Left lung (tissue), 10 donors: ENCODE data around the gene PAX2. TPM values are rescaled to one million over a fixed set of nuclear protein-coding genes. Genes with fewer than 3 reads are reported as not detected.
A peak's percentile ranks its signal among the peaks of the same experiment; 100 is the strongest.

Experiments used
- ATAC-seq: fragments of 200-7000 bp; cut with Tn5 transposase; one replicate; pipeline ENCODE4 v1.9.1; 2020; ENCODE audit warnings: moderate library complexity
- DNase-seq, 4 donors: peaks; one replicate each; pipeline ENCODE4 v3.0.0-alpha.2; 2013 to 2020
- H3K27ac ChIP-seq, 2 donors: fragments of 200-600 bp; sonication (generic) in 1 of 2; one replicate each; pipeline versions ENCODE4 v1.5.0 to v1.8.0; 2020 to 2021
- H3K27me3 ChIP-seq, 2 donors: fragments of 200-600 bp; sonication (generic) in 1 of 2; one replicate each; pipeline versions ENCODE4 v1.5.0 to v1.8.0; 2020 to 2021
- H3K36me3 ChIP-seq, 2 donors: fragments of 200-600 bp; sonication (generic) in 1 of 2; one replicate each; pipeline versions ENCODE4 v1.5.0 to v1.8.0; 2020 to 2021
- H3K4me1 ChIP-seq, 2 donors: fragments of 200-600 bp; one replicate each; pipeline ENCODE4 v1.8.0; 2021
- H3K4me3 ChIP-seq, 2 donors: fragments of 200-600 bp; sonication (generic) in 1 of 2; one replicate each; pipeline versions ENCODE4 v1.5.0 to v1.8.0; 2020 to 2021; ENCODE audit warnings: mild to moderate bottlenecking in 1 of 2
- H3K9me3 ChIP-seq, 2 donors: fragments of 200-600 bp; sonication (generic) in 1 of 2; one replicate each; pipeline versions ENCODE4 v1.5.0 to v1.8.0; 2020 to 2021
- intact Hi-C, 2 donors: fragments of 100-400 bp; cut with DNase I; formaldehyde crosslinking; loops; one replicate each; pipeline versions ENCODE4 v1.11.2 to v1.14.2; 2022
- polyA plus RNA-seq, 6 donors: library from polyadenylated mRNA; unstranded; fragments of 120-200 nt; gene quantifications; one replicate each; pipeline ENCODE4 v1.2.1, GENCODE V29; 2013; ENCODE audit not compliant: insufficient read length in 6 of 6
- total RNA-seq, 2 donors: library from RNA; stranded (reverse); fragmentation: NEBNext Ultra II Directional; extraction: Animal tissue kit (Norgen Biotek cat#: 25700); gene quantifications; one replicate each; pipeline ENCODE4 v1.2.1, GENCODE V29; 2021
- TF ChIP-seq, protein P1 (sequence below), 2 donors: fragments of 200-600 bp; sonication (generic) in 1 of 2; IDR thresholded peaks; one replicate each; pipeline versions ENCODE4 v1.5.0 to v1.8.0; 2021; ENCODE audit warnings: antibody characterized with exemption in 2 of 2
- donor health status: DM: no; HTN: yes; CAD: no.
- donor health status: DM: no; HTN: no; CAD: no.

Gene PAX2
- total and polyA plus RNA-seq, 8 donors: 0.18 to 1.2 (median 0.47) TPM; not detected in 3

DNA sequence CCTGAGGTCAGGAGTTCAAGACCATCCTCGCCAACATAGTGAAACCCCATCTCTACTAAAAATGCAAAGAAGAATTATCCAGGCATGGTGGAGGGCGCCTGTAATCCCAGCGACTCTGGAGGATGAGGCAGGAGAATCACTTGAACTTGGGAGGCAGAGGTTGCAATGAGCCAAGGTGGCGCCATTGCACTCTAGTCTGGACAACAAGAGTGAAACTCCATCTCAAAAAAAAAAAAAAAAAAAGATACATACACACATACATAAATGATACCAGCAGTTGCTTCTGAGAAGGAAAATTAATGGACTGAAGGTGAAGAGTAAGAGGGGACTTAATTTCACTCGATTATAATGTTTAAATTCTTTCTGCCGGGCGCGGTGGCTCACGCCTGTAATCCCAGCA, 40.2 kb upstream of the PAX2 start:
- no peak overlapping the region for H3K4me3 ChIP-seq
- ATAC-seq (no peak), DNase-seq (no peak)
- TF ChIP-seq, protein P1, sequence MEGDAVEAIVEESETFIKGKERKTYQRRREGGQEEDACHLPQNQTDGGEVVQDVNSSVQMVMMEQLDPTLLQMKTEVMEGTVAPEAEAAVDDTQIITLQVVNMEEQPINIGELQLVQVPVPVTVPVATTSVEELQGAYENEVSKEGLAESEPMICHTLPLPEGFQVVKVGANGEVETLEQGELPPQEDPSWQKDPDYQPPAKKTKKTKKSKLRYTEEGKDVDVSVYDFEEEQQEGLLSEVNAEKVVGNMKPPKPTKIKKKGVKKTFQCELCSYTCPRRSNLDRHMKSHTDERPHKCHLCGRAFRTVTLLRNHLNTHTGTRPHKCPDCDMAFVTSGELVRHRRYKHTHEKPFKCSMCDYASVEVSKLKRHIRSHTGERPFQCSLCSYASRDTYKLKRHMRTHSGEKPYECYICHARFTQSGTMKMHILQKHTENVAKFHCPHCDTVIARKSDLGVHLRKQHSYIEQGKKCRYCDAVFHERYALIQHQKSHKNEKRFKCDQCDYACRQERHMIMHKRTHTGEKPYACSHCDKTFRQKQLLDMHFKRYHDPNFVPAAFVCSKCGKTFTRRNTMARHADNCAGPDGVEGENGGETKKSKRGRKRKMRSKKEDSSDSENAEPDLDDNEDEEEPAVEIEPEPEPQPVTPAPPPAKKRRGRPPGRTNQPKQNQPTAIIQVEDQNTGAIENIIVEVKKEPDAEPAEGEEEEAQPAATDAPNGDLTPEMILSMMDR (IDR thresholded peaks at IDR 0.05): no peak
- no peaks in the 10 kb centered on the region for H3K36me3 ChIP-seq
- peaks cover 0 to 2% of the 10 kb centered on the region in 2 donors for H3K4me1 ChIP-seq
- no peak overlapping the region for H3K27ac ChIP-seq
- intact Hi-C loops: no loop called here
- no peaks in the 10 kb centered on the region for H3K9me3 ChIP-seq
- H3K27me3 ChIP-seq: peaks cover 22 to 76% of the 10 kb centered on the region in 2 donors

DNA sequence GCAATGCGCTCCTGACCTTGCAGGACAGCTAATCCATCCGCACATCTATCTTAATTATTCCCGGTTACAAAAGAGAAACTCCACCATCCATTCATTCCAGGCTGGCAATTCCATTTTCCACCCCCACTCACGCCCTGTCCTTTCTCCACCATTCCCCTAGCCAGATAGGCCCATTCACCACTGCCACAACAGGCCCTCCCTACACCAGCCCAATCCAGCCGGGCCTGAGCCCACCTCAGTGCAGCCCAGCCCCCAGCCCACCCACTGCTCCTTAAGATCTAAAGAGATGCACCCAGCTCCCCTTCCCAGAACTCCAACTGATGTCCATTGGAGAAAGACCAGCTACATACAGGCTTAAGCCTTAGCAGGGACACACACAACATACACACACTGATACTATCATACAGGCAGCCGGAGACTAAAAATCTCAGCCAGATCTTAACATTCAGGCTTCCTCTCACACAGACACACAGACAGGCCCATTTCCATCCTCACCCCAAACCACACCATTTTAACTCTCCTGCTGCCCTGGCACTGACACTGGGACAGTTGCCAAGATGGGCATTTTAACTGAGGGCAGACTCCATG, 38.0 kb upstream of the PAX2 start:
- TF ChIP-seq, protein P1 (IDR thresholded peaks at IDR 0.05): no peak
- no peak overlapping the region for H3K27ac ChIP-seq
- ATAC-seq (no peak), DNase-seq (no peak)
- no peaks in the 10 kb centered on the region for H3K36me3 ChIP-seq
- H3K9me3 ChIP-seq: no peaks in the 10 kb centered on the region
- peaks cover 43 to 85% of the 10 kb centered on the region in 2 donors for H3K27me3 ChIP-seq
- peaks cover 0 to 3% of the 10 kb centered on the region in 2 donors for H3K4me1 ChIP-seq
- intact Hi-C loops: no loop called here
- H3K4me3 ChIP-seq: no peak overlapping the region

DNA sequence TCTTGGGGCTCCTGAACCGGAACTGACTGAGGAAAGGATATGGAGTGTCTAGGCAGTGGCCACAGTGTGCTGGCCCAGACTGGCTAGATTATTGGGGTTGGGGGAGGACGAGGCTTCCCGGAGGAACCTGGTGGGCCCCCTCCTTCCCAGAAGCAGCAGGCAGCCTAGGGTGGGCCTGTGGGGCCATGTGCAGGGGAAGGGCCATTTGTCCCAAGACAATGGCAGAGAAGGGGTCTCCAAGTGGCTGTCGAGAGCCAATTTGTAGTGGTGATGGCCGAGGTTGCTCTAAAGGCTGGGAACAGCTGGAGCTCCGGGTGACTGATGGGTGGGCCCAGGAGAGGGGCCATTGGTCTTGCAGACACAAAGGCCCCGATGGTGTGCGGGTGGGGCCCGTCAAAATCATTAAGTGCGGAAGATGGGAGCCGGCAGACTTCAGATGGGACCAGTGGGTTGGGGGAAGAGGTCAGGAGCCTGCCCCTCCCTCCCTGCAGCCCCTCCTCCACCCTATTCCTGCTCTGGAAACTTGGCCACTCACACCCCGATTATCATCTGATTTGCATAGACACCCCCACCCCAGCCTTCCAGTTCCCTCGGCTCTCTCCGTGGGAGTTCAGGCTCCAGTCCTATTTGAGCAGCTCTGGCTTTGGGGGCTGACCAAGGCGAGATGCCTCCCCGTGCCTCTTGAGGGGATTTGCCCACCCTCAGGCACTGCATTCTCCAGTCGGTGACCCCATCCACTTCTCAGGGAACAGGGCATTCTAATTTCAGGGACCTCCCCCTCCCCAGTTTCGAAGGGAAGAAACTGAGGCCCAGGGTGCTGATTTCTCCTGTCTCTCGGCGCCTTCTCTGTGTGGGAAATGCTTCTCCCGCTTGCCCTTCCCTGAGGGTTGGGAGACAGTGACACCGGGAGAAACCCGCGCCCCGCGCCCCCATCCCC, 36.0 kb upstream of the PAX2 start:
- TF ChIP-seq, protein P1 (IDR thresholded peaks at IDR 0.05): no peak
- no peak for DNase-seq
- Histone ChIP-seq H3K4me3 (no peak overlapping the region), H3K27me3 (peaks cover 60 to 100% of the 10 kb centered on the region in 2 donors), H3K4me1 (peaks cover 3% of the 10 kb centered on the region in 2 donors), H3K36me3 (no peaks in the 10 kb centered on the region), H3K27ac (no peak overlapping the region), H3K9me3 (no peaks in the 10 kb centered on the region)
- intact Hi-C loops: no loop called here
- ATAC-seq: no peak

DNA sequence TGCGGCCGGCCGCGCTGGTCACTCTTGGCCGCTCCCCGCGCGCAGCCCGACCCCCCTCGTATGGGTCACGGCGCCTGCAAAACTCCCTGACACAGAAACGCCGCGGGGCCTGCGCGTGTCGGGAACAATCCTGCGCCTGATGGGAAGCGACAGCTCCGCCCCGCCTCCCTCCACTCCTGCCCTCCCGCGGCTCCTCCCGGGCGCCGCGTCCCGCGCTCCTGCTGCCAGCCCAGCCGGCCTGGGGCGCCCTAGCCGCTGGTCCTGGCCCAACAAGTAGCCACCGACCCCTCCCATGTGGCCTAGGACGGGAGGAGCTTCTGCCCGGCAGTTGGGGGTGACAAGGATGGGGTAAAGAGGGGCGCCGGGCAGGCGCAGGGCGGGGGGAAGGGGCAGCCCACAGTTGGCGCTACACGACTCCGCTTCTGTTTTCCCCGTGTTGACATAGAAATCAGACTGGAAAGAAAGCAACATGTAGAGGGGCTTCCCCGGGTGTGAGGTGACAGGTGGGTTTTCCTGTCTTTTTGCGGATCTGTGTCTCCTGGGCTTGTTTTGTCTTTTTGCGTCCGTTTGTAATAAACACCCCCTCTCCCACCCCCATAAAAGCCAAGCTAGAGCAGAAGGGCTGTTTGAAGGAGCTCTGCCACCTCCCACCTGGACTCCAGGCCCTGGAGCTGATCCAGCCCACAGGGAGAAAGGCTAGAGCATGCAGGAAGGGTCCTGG, 35.1 kb upstream of the PAX2 start:
- peaks cover 3% of the 10 kb centered on the region in 2 donors for H3K4me1 ChIP-seq
- TF ChIP-seq, protein P1 (IDR thresholded peaks at IDR 0.05): no peak
- peak; percentile 35 for ATAC-seq
- H3K27ac ChIP-seq: no peak overlapping the region
- no peaks in the 10 kb centered on the region for H3K36me3 ChIP-seq
- H3K27me3 ChIP-seq: peaks cover 69 to 100% of the 10 kb centered on the region in 2 donors
- H3K9me3 ChIP-seq: no peaks in the 10 kb centered on the region
- DNase-seq: peak in 1 of 4 donors; percentile 79
- intact Hi-C loops: no loop called here
- H3K4me3 ChIP-seq: no peak overlapping the region
